Upper lobe of left lung (tissue), 6 donors: Measurements from ENCODE around the gene DBNDD1. TPM values are rescaled to one million over a fixed set of nuclear protein-coding genes. Genes with fewer than 3 reads are reported as not detected.

ENCODE experiments used
- ATAC-seq, 2 donors: fragments of 200-7000 bp; cut with Tn5 transposase; one replicate each; pipeline ENCODE4 v1.9.1; 2022; ENCODE audit warnings: mild to moderate bottlenecking in 2 of 2, moderate library complexity in 2 of 2; ENCODE audit not compliant: low FRiP score in 2 of 2
- DNase-seq, 2 donors: peaks; one replicate each; pipeline ENCODE4 v3.0.0-alpha.2; 2019 to 2020
- H3K27ac ChIP-seq, 4 donors: fragments of 200-600 bp; sonication (generic); one replicate each; pipeline ENCODE4 v1.5.1; 2016 to 2019
- H3K27me3 ChIP-seq, 4 donors: fragments of 200-600 bp; sonication (generic); one replicate each; pipeline ENCODE4 v1.5.1; 2017 to 2019
- H3K36me3 ChIP-seq, 4 donors: fragments of 200-600 bp; sonication (generic); one replicate each; pipeline ENCODE4 v1.5.1; 2016 to 2019
- H3K4me1 ChIP-seq, 4 donors: fragments of 200-600 bp; sonication (generic); one replicate each; pipeline ENCODE4 v1.5.1; 2018 to 2019
- H3K4me3 ChIP-seq, 4 donors: fragments of 200-600 bp; sonication (generic); one replicate each; pipeline ENCODE4 v1.5.1; 2017 to 2019; ENCODE audit warnings: mild to moderate bottlenecking in 2 of 4, moderate library complexity in 1 of 4
- H3K9me3 ChIP-seq, 4 donors: fragments of 200-600 bp; sonication (generic); one replicate each; pipeline ENCODE4 v1.5.1; 2018 to 2019
- CTCF ChIP-seq, 6 experiments: fragments of 450-650 bp in 4 of 6; fragments of 200-600 bp in 2 of 6; sonication (generic) in 2 of 6; IDR thresholded peaks; one replicate each; pipeline ENCODE4 v1.5.1; 2016 to 2019; ENCODE audit warnings: antibody characterized with exemption in 6 of 6
- EP300 ChIP-seq, 4 donors: sonication (generic); formaldehyde crosslinking; IDR thresholded peaks; one replicate each; pipeline ENCODE4 v1.5.1; 2017; ENCODE audit warnings: antibody characterized with exemption in 4 of 4, control low read depth in 2 of 4
- POLR2A ChIP-seq, 4 donors: fragments of 450-650 bp; IDR thresholded peaks; one replicate each; pipeline ENCODE4 v1.5.1; 2016 to 2017; ENCODE audit warnings: antibody characterized with exemption in 4 of 4, mild to moderate bottlenecking in 2 of 4
- POLR2AphosphoS5 ChIP-seq, 2 donors: sonication (generic); formaldehyde crosslinking; IDR thresholded peaks; one replicate each; pipeline ENCODE4 v1.5.1; 2017; ENCODE audit warnings: antibody characterized with exemption in 2 of 2
- WGBS, 2 donors: methylation state at CpG; one replicate each; pipeline ENCODE4 v1.1.5; 2017 to 2018; 5-methylcytosine and 5-hydroxymethylcytosine counted together
- total RNA-seq, 6 donors: library from RNA; depleted of rRNA in 4 of 6; stranded (reverse); fragments of >200 nt in 4 of 6; gene quantifications; one replicate each; pipeline versions ENCODE4 v1.1.0 to v1.2.1, GENCODE V29; 2016 to 2021
- donor health status: DM: no; HTN: no; CAD: no; lungs with moderate emphysema.
- donor health status: DM: no; HTN: yes; CAD: no; lungs with severe emphysema.

DBNDD1 gene
- total RNA-seq, 6 donors from 2014 or later, result 4.6 to 23.2 (median 11.1) TPM

- Histone ChIP-seq H3K4me1 (no peaks in the 10 kb centered on the region), H3K4me3 (no peak overlapping the region), H3K27ac (no peak overlapping the region), H3K36me3 (no peaks in the 10 kb centered on the region), H3K27me3 (no peaks in the 10 kb centered on the region), H3K9me3 (peaks cover 2 to 13% (median 10%) of the 10 kb centered on the region in 4 donors)
- TF ChIP-seq POLR2AphosphoS5 (IDR thresholded peaks at IDR 0.05), result no peak
- TF ChIP-seq POLR2A (IDR thresholded peaks at IDR 0.05), result no peak
- TF ChIP-seq EP300 (IDR thresholded peaks at IDR 0.05), result no peak
- TF ChIP-seq CTCF (IDR thresholded peaks at IDR 0.05), result no peak
- ATAC-seq, result no peak
- no peak for DNase-seq
- WGBS, 2 donors, result 56 to 61% methylated on average over 4 of the region's 4 CpGs
These were observed 35.3 kb upstream of the DBNDD1 start for GRCh38 chr16:90054554-90054953.

- Histone ChIP-seq H3K27ac (no peak overlapping the region), H3K27me3 (no peaks in the 10 kb centered on the region), H3K4me1 (no peaks in the 10 kb centered on the region), H3K36me3 (no peaks in the 10 kb centered on the region), H3K4me3 (no peak overlapping the region), H3K9me3 (peaks cover 2 to 13% (median 10%) of the 10 kb centered on the region in 4 donors)
- 67 to 74% methylated on average over 1 of the region's 1 CpG for WGBS, 2 donors
- ATAC-seq (no peak), DNase-seq (no peak)
- no peak for TF ChIP-seq POLR2AphosphoS5 (IDR thresholded peaks at IDR 0.05)
- TF ChIP-seq POLR2A (IDR thresholded peaks at IDR 0.05), result no peak
- TF ChIP-seq EP300 (IDR thresholded peaks at IDR 0.05), result no peak
- no peak for TF ChIP-seq CTCF (IDR thresholded peaks at IDR 0.05)
These were observed 34.7 kb upstream of the DBNDD1 start for GRCh38 chr16:90053902-90054500.

- peaks cover 10 to 19% (median 13%) of the 10 kb centered on the region in 4 donors for H3K4me1 ChIP-seq
- no peak for TF ChIP-seq POLR2A (IDR thresholded peaks at IDR 0.05)
- no peak for TF ChIP-seq EP300 (IDR thresholded peaks at IDR 0.05)
- TF ChIP-seq CTCF (IDR thresholded peaks at IDR 0.05), result no peak
- no peak for TF ChIP-seq POLR2AphosphoS5 (IDR thresholded peaks at IDR 0.05)
- peaks cover 0 to 4% (median 2%) of the 10 kb centered on the region in 4 donors for H3K27me3 ChIP-seq
- ATAC-seq (no peak), DNase-seq (peak in 1 of 2 donors; percentile 14)
- H3K27ac ChIP-seq, result no peak overlapping the region
- no peaks in the 10 kb centered on the region for H3K36me3 ChIP-seq
- WGBS, 2 donors, result 88 to 89% methylated on average over 10 of the region's 10 CpGs
- peaks cover 2 to 13% (median 10%) of the 10 kb centered on the region in 4 donors for H3K9me3 ChIP-seq
- H3K4me3 ChIP-seq, result no peak overlapping the region
These were observed 31.7 kb upstream of the DBNDD1 start for GRCh38 chr16:90050969-90051368.

GRCh38 chr16:90048737-90049330, 29.6 kb upstream of the DBNDD1 start:
- peaks cover 0 to 1% (median 0%) of the 10 kb centered on the region in 4 donors for H3K36me3 ChIP-seq
- H3K4me1 ChIP-seq, result peaks cover 10 to 19% (median 15%) of the 10 kb centered on the region in 4 donors
- DNase-seq (peak in 1 of 2 donors; percentile 8), ATAC-seq (no peak)
- TF ChIP-seq POLR2A (IDR thresholded peaks at IDR 0.05), result no peak
- no peak for TF ChIP-seq POLR2AphosphoS5 (IDR thresholded peaks at IDR 0.05)
- TF ChIP-seq CTCF (IDR thresholded peaks at IDR 0.05), result no peak
- TF ChIP-seq EP300 (IDR thresholded peaks at IDR 0.05), result no peak
- H3K27ac ChIP-seq, result no peak overlapping the region
- H3K9me3 ChIP-seq, result peaks cover 0 to under 1% (median under 1%) of the 10 kb centered on the region in 4 donors
- H3K4me3 ChIP-seq, result no peak overlapping the region
- 87 to 91% methylated on average over 19 of the region's 19 CpGs for WGBS, 2 donors
- H3K27me3 ChIP-seq, result peaks cover 0 to 4% (median 2%) of the 10 kb centered on the region in 4 donors
